SK-N-MC (cell line): ENCODE data around the gene CLN6.

Source experiments
- EZH2 ChIP-seq: fragments of 200-600 bp; sonication (generic); IDR thresholded peaks from one replicate; pipeline ENCODE4 v1.6.1; 2017; ENCODE audit warnings: antibody characterized with exemption
- FOXP2 ChIP-seq: optimal IDR thresholded peaks from 2 replicates; pipeline ENCODE3; 2011; ENCODE audit warnings: mild to moderate bottlenecking, moderate library complexity; ENCODE audit not compliant: insufficient read depth; ENCODE audit errors: extremely low read length, control extremely low read depth

- no peak for TF ChIP-seq EZH2
- TF ChIP-seq FOXP2: no peak
These were observed 31.7 kb upstream of the CLN6 start for GRCh38 chr15:68261241-68261640.
